ENCODE measurements around the gene BCL2L13.

Gene BCL2L13

GRCh38 chr22:17684245-17684644 is 45.7 kb downstream of the BCL2L13 start:
- DNase-seq, result no peak
- no peak overlapping the region for H3K9ac ChIP-seq (ENCODE audit: low read length)
- no peak overlapping the region for H3K4me2 ChIP-seq (ENCODE audit: low read depth, low read length)
- no peaks in the 10 kb centered on the region for H3K4me1 ChIP-seq (ENCODE audit: low read length)
- H3K4me3 ChIP-seq (ENCODE audit: low read length), result no peak overlapping the region
- H3K27me3 ChIP-seq (replicated peaks; ENCODE audit: insufficient read depth, low read length), result no peaks in the 10 kb centered on the region
- H3K9me3 ChIP-seq (replicated peaks; ENCODE audit: insufficient read depth, low read length), result no peaks in the 10 kb centered on the region
- H3K36me3 ChIP-seq (replicated peaks; ENCODE audit: insufficient read depth, low read length), result no peaks in the 10 kb centered on the region
- no peaks in the 10 kb centered on the region for H4K20me1 ChIP-seq (ENCODE audit: insufficient read depth, low read length)
- no peak overlapping the region for H3K27ac ChIP-seq (ENCODE audit: low read length)
- H2AFZ ChIP-seq (ENCODE audit: low read length), result no peak overlapping the region
- TF ChIP-seq EZH2 (optimal IDR thresholded peaks at IDR 0.05; ENCODE audit: low read depth, low read length) (no peak), EZH2phosphoT487 (IDR thresholded peaks at IDR 0.05; ENCODE audit: low read length) (no peak)
- TF ChIP-seq, protein P1, sequence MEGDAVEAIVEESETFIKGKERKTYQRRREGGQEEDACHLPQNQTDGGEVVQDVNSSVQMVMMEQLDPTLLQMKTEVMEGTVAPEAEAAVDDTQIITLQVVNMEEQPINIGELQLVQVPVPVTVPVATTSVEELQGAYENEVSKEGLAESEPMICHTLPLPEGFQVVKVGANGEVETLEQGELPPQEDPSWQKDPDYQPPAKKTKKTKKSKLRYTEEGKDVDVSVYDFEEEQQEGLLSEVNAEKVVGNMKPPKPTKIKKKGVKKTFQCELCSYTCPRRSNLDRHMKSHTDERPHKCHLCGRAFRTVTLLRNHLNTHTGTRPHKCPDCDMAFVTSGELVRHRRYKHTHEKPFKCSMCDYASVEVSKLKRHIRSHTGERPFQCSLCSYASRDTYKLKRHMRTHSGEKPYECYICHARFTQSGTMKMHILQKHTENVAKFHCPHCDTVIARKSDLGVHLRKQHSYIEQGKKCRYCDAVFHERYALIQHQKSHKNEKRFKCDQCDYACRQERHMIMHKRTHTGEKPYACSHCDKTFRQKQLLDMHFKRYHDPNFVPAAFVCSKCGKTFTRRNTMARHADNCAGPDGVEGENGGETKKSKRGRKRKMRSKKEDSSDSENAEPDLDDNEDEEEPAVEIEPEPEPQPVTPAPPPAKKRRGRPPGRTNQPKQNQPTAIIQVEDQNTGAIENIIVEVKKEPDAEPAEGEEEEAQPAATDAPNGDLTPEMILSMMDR (IDR thresholded peaks at IDR 0.05; ENCODE audit: low read length), result no peak
- no peaks in the 10 kb centered on the region for H3K79me2 ChIP-seq (ENCODE audit: low read length)
- H3F3A ChIP-seq (ENCODE audit: insufficient read depth, low read length), result no peaks in the 10 kb centered on the region
- no peaks in the 10 kb centered on the region for H3K9me2 ChIP-seq (replicated peaks; ENCODE audit: insufficient read depth, low read length)

GRCh38 chr22:17692841-17693240 is 54.3 kb downstream of the BCL2L13 start:
- H3K27me3 ChIP-seq (replicated peaks; ENCODE audit: insufficient read depth, low read length), result no peaks in the 10 kb centered on the region
- no peak for DNase-seq
- no peak for TF ChIP-seq EZH2 (optimal IDR thresholded peaks at IDR 0.05; ENCODE audit: low read depth, low read length)
- H3K9me2 ChIP-seq (replicated peaks; ENCODE audit: insufficient read depth, low read length), result no peaks in the 10 kb centered on the region
- no peaks in the 10 kb centered on the region for H3F3A ChIP-seq (ENCODE audit: insufficient read depth, low read length)
- no peaks in the 10 kb centered on the region for H3K79me2 ChIP-seq (ENCODE audit: low read length)
- H3K4me1 ChIP-seq (ENCODE audit: low read length), result no peaks in the 10 kb centered on the region
- no peaks in the 10 kb centered on the region for H3K9me3 ChIP-seq (replicated peaks; ENCODE audit: insufficient read depth, low read length)
- no peak overlapping the region for H3K4me2 ChIP-seq (ENCODE audit: low read depth, low read length)
- no peaks in the 10 kb centered on the region for H3K36me3 ChIP-seq (replicated peaks; ENCODE audit: insufficient read depth, low read length)
- H3K9ac ChIP-seq (ENCODE audit: low read length), result no peak overlapping the region
- no peaks in the 10 kb centered on the region for H4K20me1 ChIP-seq (ENCODE audit: insufficient read depth, low read length)
- no peak overlapping the region for H3K27ac ChIP-seq (ENCODE audit: low read length)
- no peak overlapping the region for H3K4me3 ChIP-seq (ENCODE audit: low read length)
- no peak overlapping the region for H2AFZ ChIP-seq (ENCODE audit: low read length)

DNA sequence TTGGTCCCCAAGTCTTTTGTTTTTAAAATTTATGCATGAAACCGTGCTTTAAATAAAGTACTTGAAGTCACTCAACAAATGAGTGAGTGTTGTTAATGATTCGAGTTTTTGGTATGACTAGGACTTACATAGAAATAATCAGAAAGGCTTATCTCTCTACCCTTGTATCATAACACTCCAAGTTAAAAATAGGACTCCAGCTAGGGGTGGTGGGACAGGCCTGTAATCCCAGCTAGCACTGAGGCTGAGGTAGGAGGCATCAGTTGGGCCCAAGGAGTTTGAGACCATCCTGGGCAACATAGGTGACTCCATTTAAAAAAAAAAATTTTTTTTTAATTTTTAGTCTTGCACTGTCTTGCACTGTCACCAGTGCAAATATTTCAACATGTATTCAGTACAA is 55.6 kb downstream of the BCL2L13 start:
- no peak overlapping the region for H3K4me2 ChIP-seq (ENCODE audit: low read depth, low read length)
- H3K9me2 ChIP-seq (replicated peaks; ENCODE audit: insufficient read depth, low read length), result no peaks in the 10 kb centered on the region
- TF ChIP-seq EZH2 (optimal IDR thresholded peaks at IDR 0.05; ENCODE audit: low read depth, low read length), result no peak
- TF ChIP-seq, protein P1 (IDR thresholded peaks at IDR 0.05; ENCODE audit: low read length), result no peak
- TF ChIP-seq EZH2phosphoT487 (IDR thresholded peaks at IDR 0.05; ENCODE audit: low read length), result no peak

DNA sequence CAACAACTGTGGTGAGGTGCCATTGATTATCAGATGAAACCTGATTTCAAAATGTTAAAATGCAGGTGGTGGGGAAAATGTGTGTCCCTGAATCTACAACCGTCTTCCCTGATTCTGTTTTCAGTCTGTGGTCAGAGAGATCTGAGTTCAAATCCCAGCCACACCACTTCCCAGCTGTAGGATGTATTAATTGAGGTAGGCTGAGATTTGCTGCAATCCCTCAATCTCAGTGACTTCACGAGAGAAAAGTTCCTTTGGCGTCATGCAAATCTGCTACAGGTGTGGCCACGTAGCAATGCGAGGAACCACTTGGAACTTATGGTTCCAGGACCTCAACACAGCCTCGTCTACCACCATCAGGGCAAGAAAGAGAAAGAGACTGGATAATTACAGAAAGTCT is 56.2 kb downstream of the BCL2L13 start:
- H3K4me3 ChIP-seq (ENCODE audit: low read length), result no peak overlapping the region
- no peaks in the 10 kb centered on the region for H3K9me2 ChIP-seq (replicated peaks; ENCODE audit: insufficient read depth, low read length)
- no peaks in the 10 kb centered on the region for H3K4me1 ChIP-seq (ENCODE audit: low read length)
- no peak overlapping the region for H3K9ac ChIP-seq (ENCODE audit: low read length)
- H3K9me3 ChIP-seq (replicated peaks; ENCODE audit: insufficient read depth, low read length), result no peaks in the 10 kb centered on the region
- no peak overlapping the region for H3K4me2 ChIP-seq (ENCODE audit: low read depth, low read length)
- H3F3A ChIP-seq (ENCODE audit: insufficient read depth, low read length), result no peaks in the 10 kb centered on the region
- no peak overlapping the region for H3K27ac ChIP-seq (ENCODE audit: low read length)
- H3K79me2 ChIP-seq (ENCODE audit: low read length), result no peaks in the 10 kb centered on the region
- no peak overlapping the region for H2AFZ ChIP-seq (ENCODE audit: low read length)
- no peaks in the 10 kb centered on the region for H3K36me3 ChIP-seq (replicated peaks; ENCODE audit: insufficient read depth, low read length)
- no peaks in the 10 kb centered on the region for H4K20me1 ChIP-seq (ENCODE audit: insufficient read depth, low read length)
- TF ChIP-seq EZH2 (optimal IDR thresholded peaks at IDR 0.05; ENCODE audit: low read depth, low read length), result no peak
- no peak for TF ChIP-seq EZH2phosphoT487 (IDR thresholded peaks at IDR 0.05; ENCODE audit: low read length)
- TF ChIP-seq, protein P1 (IDR thresholded peaks at IDR 0.05; ENCODE audit: low read length), result no peak
- no peaks in the 10 kb centered on the region for H3K27me3 ChIP-seq (replicated peaks; ENCODE audit: insufficient read depth, low read length)
- DNase-seq, result no peak

More for the DNA sequence above, 55.6 kb downstream of the BCL2L13 start:
- H3K79me2 ChIP-seq (ENCODE audit: low read length), result no peaks in the 10 kb centered on the region
- no peak overlapping the region for H3K9ac ChIP-seq (ENCODE audit: low read length)
- no peaks in the 10 kb centered on the region for H3K9me3 ChIP-seq (replicated peaks; ENCODE audit: insufficient read depth, low read length)
- H4K20me1 ChIP-seq (ENCODE audit: insufficient read depth, low read length), result no peaks in the 10 kb centered on the region
- no peaks in the 10 kb centered on the region for H3K27me3 ChIP-seq (replicated peaks; ENCODE audit: insufficient read depth, low read length)
- H3K4me3 ChIP-seq (ENCODE audit: low read length), result no peak overlapping the region
- no peaks in the 10 kb centered on the region for H3K4me1 ChIP-seq (ENCODE audit: low read length)
- no peaks in the 10 kb centered on the region for H3F3A ChIP-seq (ENCODE audit: insufficient read depth, low read length)
- DNase-seq, result no peak
- H3K27ac ChIP-seq (ENCODE audit: low read length), result no peak overlapping the region
- no peak overlapping the region for H2AFZ ChIP-seq (ENCODE audit: low read length)
- no peaks in the 10 kb centered on the region for H3K36me3 ChIP-seq (replicated peaks; ENCODE audit: insufficient read depth, low read length)

Measured in MM.1S (cell line).